IPS-18a (cell line): Measurements from ENCODE around the gene RPS6KA2.
"Not testable (repeated sequence)": the region's sequence is repeated elsewhere in the genome, so short reads cannot be mapped to it uniquely, and the experiment has no call there.

Experiments used
- H3K27ac ChIP-seq: one replicate; pipeline ENCODE4 v1.5.1; 2013; ENCODE audit warnings: low read length
- H3K27me3 ChIP-seq: one replicate; pipeline ENCODE4 v1.6.1; 2013; ENCODE audit warnings: mild to moderate bottlenecking, low read length; ENCODE audit not compliant: control insufficient read depth, insufficient read depth
- H3K36me3 ChIP-seq: one replicate; pipeline ENCODE4 v1.6.1; 2013; ENCODE audit warnings: low read depth, low read length; ENCODE audit not compliant: control insufficient read depth
- H3K4me1 ChIP-seq: one replicate; pipeline ENCODE4 v1.6.1; 2013; ENCODE audit warnings: low read depth, low read length; ENCODE audit not compliant: control insufficient read depth
- H3K4me3 ChIP-seq: one replicate; pipeline ENCODE4 v1.5.1; 2013; ENCODE audit warnings: low read length
- H3K9ac ChIP-seq: one replicate; pipeline ENCODE4 v1.6.1; 2013; ENCODE audit warnings: mild to moderate bottlenecking, low read length, moderate library complexity
- H3K9me3 ChIP-seq: one replicate; pipeline ENCODE4 v1.6.1; 2013; ENCODE audit warnings: low read depth, low read length; ENCODE audit not compliant: control insufficient read depth

Gene RPS6KA2

DNA sequence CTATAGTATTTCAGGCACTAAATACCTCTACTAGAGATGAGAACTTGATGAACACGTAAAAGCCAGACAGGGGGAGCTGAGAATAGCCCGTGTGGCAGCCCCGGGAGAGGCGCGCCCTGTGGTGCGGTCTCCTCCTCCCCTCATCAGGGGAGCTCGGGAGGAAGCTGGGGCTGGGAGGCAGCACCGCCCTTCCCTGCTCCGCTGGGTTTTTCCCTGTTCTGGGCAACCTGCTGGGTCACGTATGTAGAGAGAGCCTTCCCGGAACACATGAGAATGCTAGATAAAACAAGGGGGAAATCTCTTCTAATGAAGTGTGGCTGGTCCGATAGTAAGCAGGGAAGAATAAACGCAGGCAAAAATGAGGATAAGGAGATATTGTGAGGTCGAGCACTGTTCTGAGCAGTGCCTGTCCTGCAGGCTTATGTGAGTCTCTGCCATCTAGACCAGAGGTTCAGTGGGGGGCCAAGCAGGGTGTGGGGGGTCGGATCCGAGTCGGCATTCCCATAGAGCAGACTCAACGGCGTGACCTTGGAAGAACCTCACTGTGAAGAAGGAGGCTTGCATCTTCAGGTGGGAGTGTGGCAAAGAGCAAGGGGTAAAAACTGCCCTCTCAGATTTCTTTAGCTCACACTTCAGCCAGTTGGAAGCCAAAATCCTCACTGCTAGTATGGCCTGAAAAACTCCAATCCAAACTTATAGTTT is 13.4 kb upstream of the RPS6KA2 start:
- no peak overlapping the region for H3K27ac ChIP-seq
- H3K4me1 ChIP-seq, result peaks cover 11% of the 10 kb centered on the region
- no peak overlapping the region for H3K9ac ChIP-seq
- H3K9me3 ChIP-seq, result no peaks in the 10 kb centered on the region
- no peak overlapping the region for H3K4me3 ChIP-seq
- H3K27me3 ChIP-seq, result no peaks in the 10 kb centered on the region
- H3K36me3 ChIP-seq, result no peaks in the 10 kb centered on the region

DNA sequence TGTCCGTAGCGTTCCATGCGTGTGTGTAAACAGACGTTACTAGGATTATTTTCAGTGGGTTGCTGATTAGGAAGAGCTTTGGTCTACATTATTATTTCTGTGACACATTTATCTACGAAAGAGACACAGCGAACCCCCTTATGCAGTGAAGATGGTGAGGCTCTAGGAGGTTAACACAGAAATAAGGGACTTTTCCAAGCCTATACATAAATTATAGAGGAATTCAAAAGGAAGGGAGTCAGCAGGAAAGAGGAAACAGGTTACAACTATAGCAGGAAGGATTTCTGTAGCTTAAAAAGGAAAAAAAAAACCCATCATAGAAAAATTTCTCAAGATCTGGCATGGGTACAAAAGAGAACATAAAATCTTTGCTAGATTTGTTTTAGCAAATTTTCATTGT is 12.9 kb upstream of the RPS6KA2 start:
- H3K27me3 ChIP-seq, result no peaks in the 10 kb centered on the region
- H3K27ac ChIP-seq, result no peak overlapping the region
- no peaks in the 10 kb centered on the region for H3K36me3 ChIP-seq
- H3K9ac ChIP-seq, result no peak overlapping the region
- no peaks in the 10 kb centered on the region for H3K9me3 ChIP-seq
- no peak overlapping the region for H3K4me3 ChIP-seq
- peaks cover 11% of the 10 kb centered on the region for H3K4me1 ChIP-seq

DNA sequence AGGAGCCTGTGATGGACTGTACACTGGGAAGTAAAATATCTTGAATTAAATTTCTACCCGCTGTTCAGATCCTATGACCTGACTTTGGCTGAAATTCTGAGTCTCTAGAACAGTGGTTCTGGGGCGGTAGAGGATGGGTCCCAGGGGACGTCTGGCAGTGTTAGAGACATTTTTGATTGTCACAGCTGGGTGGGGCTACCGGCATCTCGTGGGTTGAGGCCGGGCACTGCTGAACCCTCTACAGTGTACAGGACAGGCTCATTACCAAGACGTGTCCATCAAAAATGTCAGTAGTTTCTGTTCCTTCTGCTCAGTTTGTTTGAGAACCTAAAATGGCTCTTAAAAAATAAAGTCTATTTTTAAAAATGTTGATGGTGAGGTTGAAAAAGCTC is 11.5 kb upstream of the RPS6KA2 start:
- no peak overlapping the region for H3K27ac ChIP-seq
- no peaks in the 10 kb centered on the region for H3K9me3 ChIP-seq
- no peaks in the 10 kb centered on the region for H3K36me3 ChIP-seq
- H3K4me1 ChIP-seq, result peaks cover 11% of the 10 kb centered on the region
- no peak overlapping the region for H3K4me3 ChIP-seq
- no peak overlapping the region for H3K9ac ChIP-seq
- no peaks in the 10 kb centered on the region for H3K27me3 ChIP-seq

- no peak overlapping the region for H3K4me3 ChIP-seq
- no peak overlapping the region for H3K27ac ChIP-seq
Measured at GRCh38 chr6:166637812-166638572, 10.9 kb upstream of the RPS6KA2 start.

GRCh38 chr6:166636934-166637333 is 9.9 kb upstream of the RPS6KA2 start:
- H3K4me1 ChIP-seq, result peaks cover 11% of the 10 kb centered on the region
- no peak overlapping the region for H3K27ac ChIP-seq
- H3K9me3 ChIP-seq, result no peaks in the 10 kb centered on the region
- H3K36me3 ChIP-seq, result no peaks in the 10 kb centered on the region
- H3K27me3 ChIP-seq, result no peaks in the 10 kb centered on the region
- no peak overlapping the region for H3K4me3 ChIP-seq
- H3K9ac ChIP-seq, result no peak overlapping the region

More at GRCh38 chr6:166637812-166638572, 10.9 kb upstream of the RPS6KA2 start:
- Histone ChIP-seq H3K9me3 (no peaks in the 10 kb centered on the region), H3K4me1 (peaks cover 11% of the 10 kb centered on the region), H3K36me3 (no peaks in the 10 kb centered on the region), H3K9ac (no peak overlapping the region), H3K27me3 (no peaks in the 10 kb centered on the region)

- Histone ChIP-seq H3K9me3 (no peaks in the 10 kb centered on the region), H3K27me3 (no peaks in the 10 kb centered on the region), H3K4me1 (peaks cover 11% of the 10 kb centered on the region), H3K27ac (no peak overlapping the region), H3K4me3 (no peak overlapping the region), H3K9ac (no peak overlapping the region), H3K36me3 (no peaks in the 10 kb centered on the region)
Measured at GRCh38 chr6:166636191-166636933, 9.3 kb upstream of the RPS6KA2 start.

GRCh38 chr6:166635013-166635970 is 8.2 kb upstream of the RPS6KA2 start:
- Histone ChIP-seq H3K9me3 (no peaks in the 10 kb centered on the region), H3K27ac (no peak overlapping the region), H3K27me3 (peaks cover 10% of the 10 kb centered on the region), H3K36me3 (no peaks in the 10 kb centered on the region), H3K9ac (no peak overlapping the region), H3K4me1 (peaks cover 3% of the 10 kb centered on the region), H3K4me3 (no peak overlapping the region)

- H3K27me3 ChIP-seq, result peaks cover 17% of the 10 kb centered on the region
- not testable (repeated sequence) for H3K4me3 ChIP-seq, H3K9ac ChIP-seq, H3K36me3 ChIP-seq, H3K9me3 ChIP-seq, H3K4me1 ChIP-seq, H3K27ac ChIP-seq
Measured at GRCh38 chr6:166634581-166634980, 7.5 kb upstream of the RPS6KA2 start.

GRCh38 chr6:166633732-166634535 is 6.9 kb upstream of the RPS6KA2 start:
- Histone ChIP-seq H3K9me3 (no peaks in the 10 kb centered on the region), H3K4me1 (peaks cover 6% of the 10 kb centered on the region), H3K36me3 (no peaks in the 10 kb centered on the region), H3K27ac (no peak overlapping the region), H3K9ac (no peak overlapping the region), H3K4me3 (no peak overlapping the region), H3K27me3 (peaks cover 24% of the 10 kb centered on the region)

- Histone ChIP-seq H3K4me3 (no peak overlapping the region), H3K9me3 (no peaks in the 10 kb centered on the region), H3K27me3 (peaks cover 31% of the 10 kb centered on the region), H3K27ac (no peak overlapping the region), H3K4me1 (peaks cover 14% of the 10 kb centered on the region), H3K36me3 (no peaks in the 10 kb centered on the region), H3K9ac (no peak overlapping the region)
Measured at GRCh38 chr6:166632731-166633130, 5.7 kb upstream of the RPS6KA2 start.
